ENCODE results near the gene PPM1K.
A peak's percentile ranks its signal among the peaks of the same experiment; 100 is the strongest.

The PPM1K gene

GRCh38 chr4:88297212-88297516, 12.8 kb upstream of the PPM1K start:
- no peaks in the 10 kb centered on the region for H3K27me3 ChIP-seq (ENCODE audit: insufficient read depth, low read length)
- no peaks in the 10 kb centered on the region for H3K9me3 ChIP-seq (ENCODE audit: insufficient read depth, low read depth, low read length)
- H3K27ac ChIP-seq (ENCODE audit: low read length), result no peak overlapping the region
- no peak overlapping the region for H3K9ac ChIP-seq (ENCODE audit: low read depth, low read length)
- no peaks in the 10 kb centered on the region for H3K4me1 ChIP-seq (ENCODE audit: insufficient read depth, low read length)
- H3K36me3 ChIP-seq (ENCODE audit: insufficient read depth, low read depth, low read length), result no peaks in the 10 kb centered on the region
- H3K4me3 ChIP-seq (ENCODE audit: low read length), result no peak overlapping the region

- H3K9ac ChIP-seq (ENCODE audit: low read depth, low read length), result no peak overlapping the region
- no peaks in the 10 kb centered on the region for H3K27me3 ChIP-seq (ENCODE audit: insufficient read depth, low read length)
- H3K4me3 ChIP-seq (ENCODE audit: low read length), result no peak overlapping the region
- H3K9me3 ChIP-seq (ENCODE audit: insufficient read depth, low read depth, low read length), result no peaks in the 10 kb centered on the region
- H3K4me1 ChIP-seq (ENCODE audit: insufficient read depth, low read length), result no peaks in the 10 kb centered on the region
- H3K36me3 ChIP-seq (ENCODE audit: insufficient read depth, low read depth, low read length), result no peaks in the 10 kb centered on the region
- no peak overlapping the region for H3K27ac ChIP-seq (ENCODE audit: low read length)
Observed at GRCh38 chr4:88296413-88297211, 12.3 kb upstream of the PPM1K start.

- Histone ChIP-seq H3K9me3 (ENCODE audit: insufficient read depth, low read depth, low read length) (no peaks in the 10 kb centered on the region), H3K36me3 (ENCODE audit: insufficient read depth, low read depth, low read length) (no peaks in the 10 kb centered on the region), H3K4me1 (ENCODE audit: insufficient read depth, low read length) (no peaks in the 10 kb centered on the region), H3K27ac (ENCODE audit: low read length) (no peak overlapping the region), H3K4me3 (ENCODE audit: low read length) (no peak overlapping the region), H3K9ac (ENCODE audit: low read depth, low read length) (no peak overlapping the region), H3K27me3 (ENCODE audit: insufficient read depth, low read length) (no peaks in the 10 kb centered on the region)
Observed at GRCh38 chr4:88295656-88296055, 11.3 kb upstream of the PPM1K start.

GRCh38 chr4:88291003-88291402, 6.6 kb upstream of the PPM1K start:
- Histone ChIP-seq H3K4me3 (ENCODE audit: low read length) (no peak overlapping the region), H3K36me3 (ENCODE audit: insufficient read depth, low read depth, low read length) (no peaks in the 10 kb centered on the region), H3K4me1 (ENCODE audit: insufficient read depth, low read length) (no peaks in the 10 kb centered on the region), H3K27me3 (ENCODE audit: insufficient read depth, low read length) (no peaks in the 10 kb centered on the region), H3K9ac (ENCODE audit: low read depth, low read length) (no peak overlapping the region), H3K9me3 (ENCODE audit: insufficient read depth, low read depth, low read length) (no peaks in the 10 kb centered on the region), H3K27ac (ENCODE audit: low read length) (no peak overlapping the region)

- H3K9ac ChIP-seq (ENCODE audit: low read depth, low read length), result no peak overlapping the region
- H3K4me1 ChIP-seq (ENCODE audit: insufficient read depth, low read length), result no peaks in the 10 kb centered on the region
- H3K36me3 ChIP-seq (ENCODE audit: insufficient read depth, low read depth, low read length), result no peaks in the 10 kb centered on the region
Observed at GRCh38 chr4:88286897-88287296, 2.5 kb upstream of the PPM1K start.

GRCh38 chr4:88285235-88285653, 883 bp upstream of the PPM1K start:
- Histone ChIP-seq H3K4me3 (ENCODE audit: low read length) (peak overlapping the region; percentile 89), H3K9me3 (ENCODE audit: insufficient read depth, low read depth, low read length) (no peaks in the 10 kb centered on the region), H3K27ac (ENCODE audit: low read length) (no peak overlapping the region), H3K27me3 (ENCODE audit: insufficient read depth, low read length) (peaks cover 29% of the 10 kb centered on the region; the same call in 1 of the 2 replicates), H3K4me1 (ENCODE audit: insufficient read depth, low read length) (no peaks in the 10 kb centered on the region), H3K36me3 (ENCODE audit: insufficient read depth, low read depth, low read length) (no peaks in the 10 kb centered on the region), H3K9ac (ENCODE audit: low read depth, low read length) (no peak overlapping the region)

More at GRCh38 chr4:88286897-88287296, 2.5 kb upstream of the PPM1K start:
- Histone ChIP-seq H3K9me3 (ENCODE audit: insufficient read depth, low read depth, low read length) (no peaks in the 10 kb centered on the region), H3K27me3 (ENCODE audit: insufficient read depth, low read length) (peaks cover 26% of the 10 kb centered on the region; the same call in 1 of the 2 replicates), H3K27ac (ENCODE audit: low read length) (no peak overlapping the region), H3K4me3 (ENCODE audit: low read length) (no peak overlapping the region)

- Histone ChIP-seq H3K9ac (ENCODE audit: low read depth, low read length) (peak overlapping the region; percentile 89; the same call in 1 of the 2 replicates), H3K4me3 (ENCODE audit: low read length) (peak overlapping the region; percentile 89), H3K4me1 (ENCODE audit: insufficient read depth, low read length) (no peaks in the 10 kb centered on the region), H3K27me3 (ENCODE audit: insufficient read depth, low read length) (peaks cover 29% of the 10 kb centered on the region; the same call in 1 of the 2 replicates), H3K27ac (ENCODE audit: low read length) (peak overlapping the region; percentile 15), H3K36me3 (ENCODE audit: insufficient read depth, low read depth, low read length) (no peaks in the 10 kb centered on the region), H3K9me3 (ENCODE audit: insufficient read depth, low read depth, low read length) (no peaks in the 10 kb centered on the region)
Observed at GRCh38 chr4:88283661-88284438, 511 bp downstream of the PPM1K start.

GRCh38 chr4:88280228-88280795, 4.0 kb downstream of the PPM1K start:
- no peak overlapping the region for H3K4me3 ChIP-seq (ENCODE audit: low read length)
- peaks cover 9% of the 10 kb centered on the region; the same call in 1 of the 2 replicates for H3K4me1 ChIP-seq (ENCODE audit: insufficient read depth, low read length)
- no peak overlapping the region for H3K27ac ChIP-seq (ENCODE audit: low read length)

GRCh38 chr4:88277711-88278225, 6.6 kb downstream of the PPM1K start:
- peaks cover 9% of the 10 kb centered on the region; the same call in 1 of the 2 replicates for H3K4me1 ChIP-seq (ENCODE audit: insufficient read depth, low read length)
- no peak overlapping the region for H3K9ac ChIP-seq (ENCODE audit: low read depth, low read length)
- peaks cover 3% of the 10 kb centered on the region; the same call in 1 of the 2 replicates for H3K36me3 ChIP-seq (ENCODE audit: insufficient read depth, low read depth, low read length)
- H3K9me3 ChIP-seq (ENCODE audit: insufficient read depth, low read depth, low read length), result peaks cover 9% of the 10 kb centered on the region; the same call in 1 of the 2 replicates
- no peak overlapping the region for H3K27ac ChIP-seq (ENCODE audit: low read length)
- H3K4me3 ChIP-seq (ENCODE audit: low read length), result 0 out of 2 replicates have a peak overlapping the region, but pooled peaks have one; percentile 13
- peaks cover 12% of the 10 kb centered on the region; the same call in 1 of the 2 replicates for H3K27me3 ChIP-seq (ENCODE audit: insufficient read depth, low read length)

More at GRCh38 chr4:88280228-88280795, 4.0 kb downstream of the PPM1K start:
- Histone ChIP-seq H3K27me3 (ENCODE audit: insufficient read depth, low read length) (peaks cover 23% of the 10 kb centered on the region; the same call in 1 of the 2 replicates), H3K9ac (ENCODE audit: low read depth, low read length) (no peak overlapping the region), H3K9me3 (ENCODE audit: insufficient read depth, low read depth, low read length) (peaks cover 9% of the 10 kb centered on the region; the same call in 1 of the 2 replicates), H3K36me3 (ENCODE audit: insufficient read depth, low read depth, low read length) (peaks cover 3% of the 10 kb centered on the region; the same call in 1 of the 2 replicates)

- Histone ChIP-seq H3K4me1 (ENCODE audit: insufficient read depth, low read length) (peaks cover 9% of the 10 kb centered on the region; the same call in 1 of the 2 replicates), H3K4me3 (ENCODE audit: low read length) (peak overlapping the region; percentile 24), H3K27ac (ENCODE audit: low read length) (no peak overlapping the region)
Observed at GRCh38 chr4:88276952-88277710, 7.2 kb downstream of the PPM1K start.

More at GRCh38 chr4:88276952-88277710, 7.2 kb downstream of the PPM1K start:
- Histone ChIP-seq H3K36me3 (ENCODE audit: insufficient read depth, low read depth, low read length) (peaks cover 3% of the 10 kb centered on the region; the same call in 1 of the 2 replicates), H3K9ac (ENCODE audit: low read depth, low read length) (0 out of 2 replicates have a peak overlapping the region, but pooled peaks have one; percentile 14), H3K27me3 (ENCODE audit: insufficient read depth, low read length) (peaks cover 6% of the 10 kb centered on the region; the same call in 1 of the 2 replicates), H3K9me3 (ENCODE audit: insufficient read depth, low read depth, low read length) (peaks cover 9% of the 10 kb centered on the region; the same call in 1 of the 2 replicates)

All from iPS-20b (cell line).